ENCODE results near the gene UQCRC1.

GRCh38 chr3:48567090-48567489 lies 42.4 kb downstream of the UQCRC1 start:
- TF ChIP-seq EP300 (IDR thresholded peaks at IDR 0.05; ENCODE audit: low read depth) = no peak
- no peak for TF ChIP-seq CTCF (IDR thresholded peaks at IDR 0.05)
- no peak for TF ChIP-seq POLR2A (IDR thresholded peaks at IDR 0.05)
- no peak for TF ChIP-seq POLR2AphosphoS5 (IDR thresholded peaks at IDR 0.05)
